Measurements from ENCODE around the gene PMFBP1.

GRCh38 chr16:72159801-72160200 is 12.2 kb downstream of the PMFBP1 start:
- TF ChIP-seq ELF4 (IDR thresholded peaks at IDR 0.05) (no peak), CTBP1 (IDR thresholded peaks at IDR 0.05; ENCODE audit: borderline replicate concordance) (no peak), FOXK2 (IDR thresholded peaks at IDR 0.05) (no peak), SP1 (IDR thresholded peaks at IDR 0.05) (no peak), FOXA1 (IDR thresholded peaks at IDR 0.05) (no peak), SUZ12 (IDR thresholded peaks at IDR 0.05) (no peak), L3MBTL2 (conservative IDR thresholded peaks at IDR 0.05) (no peak), HDGF (IDR thresholded peaks at IDR 0.05; ENCODE audit: borderline replicate concordance) (no peak), BHLHE40 (IDR thresholded peaks at IDR 0.05; ENCODE audit: borderline replicate concordance) (no peak), PKNOX1 (IDR thresholded peaks at IDR 0.05) (no peak), ARNT (IDR thresholded peaks at IDR 0.05) (no peak), FOXM1 (IDR thresholded peaks at IDR 0.05; ENCODE audit: borderline replicate concordance) (no peak)
